ENCODE data around the gene FAF2. TPM values are rescaled to one million over a fixed set of nuclear protein-coding genes. Genes with fewer than 3 reads are reported as not detected.

FAF2 gene
- total and polyA plus RNA-seq, 3 donors from 2014 or later: 53.9 to 57.6 (median 55.0) TPM

DNA sequence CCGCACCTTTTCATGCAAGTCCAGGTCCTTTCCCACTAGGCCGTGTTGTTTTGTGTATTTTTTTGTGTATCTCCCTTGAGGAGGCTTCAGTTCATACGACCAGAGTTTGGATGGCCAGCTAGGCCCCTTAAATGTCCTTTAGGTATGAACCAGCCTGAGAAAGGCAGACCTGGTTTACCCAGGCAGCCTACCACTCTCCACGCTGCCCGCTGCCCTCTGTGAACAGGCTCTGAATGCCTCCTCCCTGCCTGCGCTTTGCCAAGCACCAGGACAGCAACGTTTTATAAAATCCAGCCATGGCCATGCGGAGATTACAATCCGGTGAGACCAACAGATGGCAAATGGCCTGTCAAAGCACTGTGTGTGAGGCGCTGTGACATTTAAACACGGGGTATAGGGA, 31.2 kb upstream of the FAF2 start:
- peak overlapping the region; percentile 37 to 87 for H3K27ac ChIP-seq
- TF ChIP-seq, protein P1, sequence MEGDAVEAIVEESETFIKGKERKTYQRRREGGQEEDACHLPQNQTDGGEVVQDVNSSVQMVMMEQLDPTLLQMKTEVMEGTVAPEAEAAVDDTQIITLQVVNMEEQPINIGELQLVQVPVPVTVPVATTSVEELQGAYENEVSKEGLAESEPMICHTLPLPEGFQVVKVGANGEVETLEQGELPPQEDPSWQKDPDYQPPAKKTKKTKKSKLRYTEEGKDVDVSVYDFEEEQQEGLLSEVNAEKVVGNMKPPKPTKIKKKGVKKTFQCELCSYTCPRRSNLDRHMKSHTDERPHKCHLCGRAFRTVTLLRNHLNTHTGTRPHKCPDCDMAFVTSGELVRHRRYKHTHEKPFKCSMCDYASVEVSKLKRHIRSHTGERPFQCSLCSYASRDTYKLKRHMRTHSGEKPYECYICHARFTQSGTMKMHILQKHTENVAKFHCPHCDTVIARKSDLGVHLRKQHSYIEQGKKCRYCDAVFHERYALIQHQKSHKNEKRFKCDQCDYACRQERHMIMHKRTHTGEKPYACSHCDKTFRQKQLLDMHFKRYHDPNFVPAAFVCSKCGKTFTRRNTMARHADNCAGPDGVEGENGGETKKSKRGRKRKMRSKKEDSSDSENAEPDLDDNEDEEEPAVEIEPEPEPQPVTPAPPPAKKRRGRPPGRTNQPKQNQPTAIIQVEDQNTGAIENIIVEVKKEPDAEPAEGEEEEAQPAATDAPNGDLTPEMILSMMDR (IDR thresholded peaks at IDR 0.05): no peak
- TF ChIP-seq POLR2A (IDR thresholded peaks at IDR 0.05): no peak
- 42 to 59% methylated on average over 10 to 11 of the region's 11 CpGs for WGBS, 2 donors
- intact Hi-C loops (cut with DNase I; ENCODE audit: low total_unique reads): loop anchor here (10.0 kb wide), 1 partner anchor 118 kb away; the partner anchor contains the start of gene RNF44
- H3K4me1 ChIP-seq: peaks cover 34% of the 10 kb centered on the region
- H3K36me3 ChIP-seq (ENCODE audit: low read depth, missing control alignments): no peaks in the 10 kb centered on the region
- H3K27me3 ChIP-seq: no peaks in the 10 kb centered on the region
- no peaks in the 10 kb centered on the region for H3K9me3 ChIP-seq
- DNase-seq: no peak
- peak overlapping the region; percentile 42 to 95 for H3K4me3 ChIP-seq

GRCh38 chr5:176418251-176418650, 29.9 kb upstream of the FAF2 start:
- intact Hi-C loops (cut with DNase I; ENCODE audit: low total_unique reads): loop anchor here (10.0 kb wide), 1 partner anchor 117 kb away; the partner anchor contains the start of gene RNF44
- no peak for TF ChIP-seq POLR2A (IDR thresholded peaks at IDR 0.05)
- TF ChIP-seq, protein P1 (IDR thresholded peaks at IDR 0.05): no peak

DNA sequence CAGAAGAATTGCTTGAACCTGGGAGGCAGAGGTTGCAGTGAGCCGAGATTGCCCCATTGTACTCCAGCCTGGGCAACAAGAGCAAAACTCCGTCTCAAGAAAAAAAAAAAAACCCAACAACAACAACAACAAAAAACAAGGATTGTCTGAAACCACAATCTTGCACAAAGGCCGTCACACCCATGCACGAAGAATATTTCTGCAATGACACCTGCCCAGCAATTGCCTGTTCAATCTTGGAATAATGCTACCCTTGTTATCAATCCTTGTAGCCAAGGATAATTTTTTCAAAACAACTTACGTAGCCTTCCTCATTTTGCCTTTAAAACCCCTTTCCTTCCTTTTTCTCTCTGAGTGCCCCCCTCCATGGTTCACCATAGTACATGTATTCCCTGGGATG, 28.1 kb upstream of the FAF2 start:
- no peak overlapping the region for H3K27ac ChIP-seq
- intact Hi-C loops (cut with DNase I; ENCODE audit: low total_unique reads): no loop called here
- WGBS, 2 donors: 92% methylated on average over 5 of the region's 5 CpGs
- no peak for DNase-seq
- H3K27me3 ChIP-seq: no peaks in the 10 kb centered on the region
- TF ChIP-seq, protein P1 (IDR thresholded peaks at IDR 0.05): no peak
- no peak for TF ChIP-seq POLR2A (IDR thresholded peaks at IDR 0.05)
- no peak overlapping the region for H3K4me3 ChIP-seq
- H3K4me1 ChIP-seq: peaks cover 6% of the 10 kb centered on the region
- no peaks in the 10 kb centered on the region for H3K9me3 ChIP-seq
- H3K36me3 ChIP-seq (ENCODE audit: low read depth, missing control alignments): no peaks in the 10 kb centered on the region

More at GRCh38 chr5:176418251-176418650, 29.9 kb upstream of the FAF2 start:
- H3K36me3 ChIP-seq (ENCODE audit: low read depth, missing control alignments): no peaks in the 10 kb centered on the region
- no peak for DNase-seq
- no peak overlapping the region for H3K4me3 ChIP-seq
- WGBS, 2 donors: 84 to 88% methylated on average over 9 of the region's 9 CpGs
- no peaks in the 10 kb centered on the region for H3K9me3 ChIP-seq
- peaks cover 22% of the 10 kb centered on the region for H3K4me1 ChIP-seq
- no peak overlapping the region for H3K27ac ChIP-seq
- no peaks in the 10 kb centered on the region for H3K27me3 ChIP-seq

DNA sequence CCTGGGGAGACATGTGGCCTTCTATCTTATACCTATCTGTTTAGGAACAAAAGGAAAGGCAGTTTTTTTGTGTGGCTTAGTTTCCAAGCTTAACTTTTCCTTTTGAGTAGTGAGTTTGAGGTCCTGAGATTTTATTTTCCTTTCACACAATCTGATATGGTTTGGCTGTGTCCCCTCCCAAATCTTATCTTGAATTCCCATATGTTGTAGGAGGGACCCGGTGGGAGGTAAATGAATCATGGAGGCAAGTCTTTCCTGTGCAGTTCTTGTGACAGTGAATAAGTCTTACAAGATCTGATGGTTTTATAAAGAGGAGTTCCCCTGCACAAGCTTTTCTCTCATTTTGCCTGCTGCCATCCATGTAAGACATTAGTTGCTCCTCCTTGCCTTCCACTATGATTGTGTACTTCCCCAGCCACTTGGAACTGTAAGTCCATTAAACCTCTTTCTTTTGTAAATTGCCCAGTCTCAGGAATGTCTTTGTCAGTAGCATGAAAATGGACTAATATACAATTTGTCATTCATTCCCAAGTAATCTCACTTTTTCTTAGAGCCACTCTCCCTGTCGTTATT, 27.1 kb upstream of the FAF2 start:
- DNase-seq: no peak
- H3K27ac ChIP-seq: no peak overlapping the region
- H3K4me1 ChIP-seq: no peaks in the 10 kb centered on the region
- no peak overlapping the region for H3K4me3 ChIP-seq
- H3K36me3 ChIP-seq (ENCODE audit: low read depth, missing control alignments): no peaks in the 10 kb centered on the region
- intact Hi-C loops (cut with DNase I; ENCODE audit: low total_unique reads): no loop called here
- 61 to 83% methylated on average over 2 of the region's 2 CpGs for WGBS, 2 donors
- H3K27me3 ChIP-seq: no peaks in the 10 kb centered on the region
- no peaks in the 10 kb centered on the region for H3K9me3 ChIP-seq
- TF ChIP-seq, protein P1 (IDR thresholded peaks at IDR 0.05): no peak
- TF ChIP-seq POLR2A (IDR thresholded peaks at IDR 0.05): no peak

- 81 to 89% methylated on average over 3 of the region's 3 CpGs for WGBS, 2 donors
- Histone ChIP-seq H3K9me3 (no peaks in the 10 kb centered on the region), H3K4me3 (no peak overlapping the region), H3K36me3 (ENCODE audit: low read depth, missing control alignments) (no peaks in the 10 kb centered on the region), H3K27me3 (no peaks in the 10 kb centered on the region), H3K4me1 (no peaks in the 10 kb centered on the region), H3K27ac (no peak overlapping the region)
- TF ChIP-seq, protein P1 (IDR thresholded peaks at IDR 0.05): no peak
- no peak for TF ChIP-seq POLR2A (IDR thresholded peaks at IDR 0.05)
- intact Hi-C loops (cut with DNase I; ENCODE audit: low total_unique reads): no loop called here
- no peak for DNase-seq
Observed at GRCh38 chr5:176424181-176424580, 24.0 kb upstream of the FAF2 start.
